Measurements from ENCODE around the gene USF2. TPM values are rescaled to one million over a fixed set of nuclear protein-coding genes. Genes with fewer than 3 reads are reported as not detected.

The USF2 gene
- total RNA-seq, 4 donors from 2014 or later = 98.9 to 133 (median 126) TPM

DNA sequence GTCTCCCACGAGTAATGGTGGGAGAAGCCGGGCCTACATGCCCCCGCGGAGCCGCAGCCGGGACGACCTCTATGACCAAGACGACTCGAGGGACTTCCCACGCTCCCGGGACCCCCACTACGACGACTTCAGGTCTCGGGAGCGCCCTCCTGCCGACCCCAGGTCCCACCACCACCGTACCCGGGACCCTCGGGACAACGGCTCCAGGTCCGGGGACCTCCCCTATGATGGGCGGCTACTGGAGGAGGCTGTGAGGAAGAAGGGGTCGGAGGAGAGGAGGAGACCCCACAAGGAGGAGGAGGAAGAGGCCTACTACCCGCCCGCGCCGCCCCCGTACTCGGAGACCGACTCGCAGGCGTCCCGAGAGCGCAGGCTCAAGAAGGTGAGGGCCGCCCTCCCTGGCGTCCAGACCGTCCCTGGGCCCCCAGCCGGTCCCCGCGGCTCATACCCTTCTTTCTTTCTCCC, 1.4 kb upstream of the USF2 start:
- Histone ChIP-seq H3K4me1 (peaks cover 21 to 39% of the 10 kb centered on the region in 2 donors), H3K36me3 (peaks cover 12 to 21% of the 10 kb centered on the region in 2 donors), H3K4me3 (replicated peaks in 1 of 3) (peak overlapping the region; percentile 68 to 100 (median 86)), H3K9me3 (no peaks in the 10 kb centered on the region), H3K27ac (peak overlapping the region; percentile 91 to 97 (median 95)), H3K27me3 (no peaks in the 10 kb centered on the region)
- 0 to 1% methylated on average over 7 to 17 of the region's 40 CpGs for WGBS, 2 donors
- no peak for TF ChIP-seq POLR2A (IDR thresholded peaks at IDR 0.05)
- TF ChIP-seq, protein P1, sequence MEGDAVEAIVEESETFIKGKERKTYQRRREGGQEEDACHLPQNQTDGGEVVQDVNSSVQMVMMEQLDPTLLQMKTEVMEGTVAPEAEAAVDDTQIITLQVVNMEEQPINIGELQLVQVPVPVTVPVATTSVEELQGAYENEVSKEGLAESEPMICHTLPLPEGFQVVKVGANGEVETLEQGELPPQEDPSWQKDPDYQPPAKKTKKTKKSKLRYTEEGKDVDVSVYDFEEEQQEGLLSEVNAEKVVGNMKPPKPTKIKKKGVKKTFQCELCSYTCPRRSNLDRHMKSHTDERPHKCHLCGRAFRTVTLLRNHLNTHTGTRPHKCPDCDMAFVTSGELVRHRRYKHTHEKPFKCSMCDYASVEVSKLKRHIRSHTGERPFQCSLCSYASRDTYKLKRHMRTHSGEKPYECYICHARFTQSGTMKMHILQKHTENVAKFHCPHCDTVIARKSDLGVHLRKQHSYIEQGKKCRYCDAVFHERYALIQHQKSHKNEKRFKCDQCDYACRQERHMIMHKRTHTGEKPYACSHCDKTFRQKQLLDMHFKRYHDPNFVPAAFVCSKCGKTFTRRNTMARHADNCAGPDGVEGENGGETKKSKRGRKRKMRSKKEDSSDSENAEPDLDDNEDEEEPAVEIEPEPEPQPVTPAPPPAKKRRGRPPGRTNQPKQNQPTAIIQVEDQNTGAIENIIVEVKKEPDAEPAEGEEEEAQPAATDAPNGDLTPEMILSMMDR (IDR thresholded peaks at IDR 0.05) = no peak
- intact Hi-C loops (cut with DNase I) = loop anchor here (2.0 kb wide), 1 partner anchor 19 kb away; the partner anchor contains the start of gene LSR
- DNase-seq = peak; percentile 54 to 60

DNA sequence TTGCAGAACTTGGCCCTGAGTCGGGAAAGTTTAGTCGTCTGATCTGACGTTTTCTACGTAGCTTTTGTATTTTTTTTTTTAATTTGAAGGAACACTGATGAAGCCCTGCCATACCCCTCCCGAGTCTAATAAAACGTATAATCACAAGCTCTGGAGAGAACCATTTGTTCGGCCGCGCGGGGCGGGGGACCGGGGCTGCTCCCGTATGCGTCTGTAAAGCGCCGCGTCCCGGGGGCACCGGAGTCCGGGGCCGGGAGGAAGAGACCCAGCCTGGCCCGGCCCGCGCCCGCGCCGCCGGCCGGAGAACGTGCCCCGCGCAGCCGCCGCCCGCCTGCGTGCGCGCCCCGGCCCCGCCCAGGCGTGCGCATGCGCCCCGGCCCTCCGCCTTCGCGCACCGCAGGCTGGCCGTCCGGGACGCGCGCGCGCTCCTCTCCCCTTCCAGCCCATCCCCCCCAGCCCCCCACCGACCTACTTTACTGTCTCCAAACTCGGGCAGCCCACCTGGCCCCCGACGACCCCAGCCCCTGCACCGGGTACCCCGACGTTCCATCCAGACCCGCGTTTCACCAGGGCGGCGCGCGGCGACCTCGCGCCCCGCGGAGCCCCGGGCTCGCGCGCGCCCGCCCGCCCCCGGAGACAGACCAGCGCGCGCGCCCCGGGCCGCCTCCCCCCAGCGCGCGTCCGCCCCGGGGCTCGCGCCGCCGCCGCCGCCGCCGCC, 785 bp upstream of the USF2 start:
- H3K27me3 ChIP-seq = no peaks in the 10 kb centered on the region
- DNase-seq = peak; percentile 72
- peak overlapping the region; percentile 91 to 97 (median 95) for H3K27ac ChIP-seq
- no peaks in the 10 kb centered on the region for H3K9me3 ChIP-seq
- intact Hi-C loops (cut with DNase I) = loop anchor here (2.0 kb wide), 1 partner anchor 19 kb away; the partner anchor contains the start of gene LSR
- H3K4me1 ChIP-seq = peaks cover 19 to 37% of the 10 kb centered on the region in 2 donors
- H3K36me3 ChIP-seq = peaks cover 12 to 21% of the 10 kb centered on the region in 2 donors
- TF ChIP-seq, protein P1 (IDR thresholded peaks at IDR 0.05) = no peak
- TF ChIP-seq POLR2A (IDR thresholded peaks at IDR 0.05) = peak; percentile 50 to 77
- H3K4me3 ChIP-seq (replicated peaks in 1 of 3) = peak overlapping the region; percentile 68 to 100 (median 86)
- WGBS, 2 donors = 0 to 4% methylated on average over 14 of the region's 100 CpGs

DNA sequence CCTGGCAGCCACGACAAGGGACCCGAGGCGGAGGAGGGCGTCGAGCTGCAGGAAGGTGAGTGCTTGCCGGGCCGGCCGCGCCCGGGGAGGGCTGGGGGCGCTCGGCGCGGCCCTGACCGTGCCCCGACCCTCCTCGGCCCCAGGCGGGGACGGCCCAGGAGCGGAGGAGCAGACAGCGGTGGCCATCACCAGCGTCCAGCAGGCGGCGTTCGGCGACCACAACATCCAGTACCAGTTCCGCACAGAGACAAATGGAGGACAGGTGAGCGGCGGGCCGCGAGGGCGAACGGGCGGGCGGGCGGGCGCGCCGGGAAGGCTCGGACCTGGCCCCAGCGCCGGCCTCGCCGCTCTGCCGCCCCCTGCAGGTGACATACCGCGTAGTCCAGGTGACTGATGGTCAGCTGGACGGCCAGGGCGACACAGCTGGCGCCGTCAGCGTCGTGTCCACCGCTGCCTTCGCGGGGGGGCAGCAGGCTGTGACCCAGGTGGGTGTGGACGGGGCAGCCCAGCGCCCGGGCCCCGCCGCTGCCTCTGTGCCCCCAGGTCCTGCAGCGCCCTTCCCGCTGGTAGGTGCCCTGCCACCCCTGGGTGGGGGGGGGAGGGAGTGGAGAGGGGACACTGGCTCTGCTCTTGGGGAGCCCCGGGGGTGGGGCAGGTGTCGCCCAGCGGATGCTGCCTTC, 816 bp downstream of the USF2 start:
- 2 to 3% methylated on average over 3 to 11 of the region's 66 CpGs for WGBS, 2 donors
- Histone ChIP-seq H3K27ac (peak overlapping the region; percentile 87 to 94 (median 91)), H3K27me3 (no peaks in the 10 kb centered on the region), H3K4me3 (replicated peaks in 1 of 3) (peak overlapping the region in 1 of 3 donors; percentile 68), H3K4me1 (peaks cover 19 to 34% of the 10 kb centered on the region in 2 donors), H3K9me3 (no peaks in the 10 kb centered on the region), H3K36me3 (peaks cover 20 to 33% of the 10 kb centered on the region in 2 donors)
- peak; percentile 91 for DNase-seq
- intact Hi-C loops (cut with DNase I) = loop anchor here (10.0 kb wide), 1 partner anchor 335 kb away; no protein-coding TSS in a partner anchor
- TF ChIP-seq POLR2A (IDR thresholded peaks at IDR 0.05) = peak in 1 of 2 donors; percentile 34
- TF ChIP-seq, protein P1 (IDR thresholded peaks at IDR 0.05) = peak; percentile 21 to 95 (median 66)

DNA sequence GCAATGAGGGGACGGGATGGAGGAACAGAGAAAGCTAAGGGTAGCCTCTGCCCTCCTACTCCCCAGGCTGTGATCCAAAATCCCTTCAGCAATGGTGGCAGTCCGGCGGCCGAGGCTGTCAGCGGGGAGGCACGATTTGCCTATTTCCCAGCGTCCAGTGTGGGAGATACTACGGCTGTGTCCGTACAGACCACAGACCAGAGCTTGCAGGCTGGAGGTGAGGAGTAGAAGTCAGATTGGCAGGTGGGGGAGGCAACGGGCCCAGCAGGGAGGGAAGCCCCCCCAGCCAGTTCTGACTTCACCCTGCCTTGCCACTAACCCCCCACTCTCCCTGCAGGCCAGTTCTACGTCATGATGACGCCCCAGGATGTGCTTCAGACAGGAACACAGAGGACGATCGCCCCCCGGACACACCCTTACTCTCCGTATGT, 1.6 kb downstream of the USF2 start:
- WGBS, 2 donors = 85 to 90% methylated on average over 16 of the region's 16 CpGs
- no peaks in the 10 kb centered on the region for H3K9me3 ChIP-seq
- peaks cover 14 to 26% of the 10 kb centered on the region in 2 donors for H3K4me1 ChIP-seq
- intact Hi-C loops (cut with DNase I) = loop anchor here (10.0 kb wide), 1 partner anchor 334 kb away; no protein-coding TSS in a partner anchor
- TF ChIP-seq POLR2A (IDR thresholded peaks at IDR 0.05) = no peak
- TF ChIP-seq, protein P1 (IDR thresholded peaks at IDR 0.05) = no peak
- no peak for DNase-seq
- peak overlapping the region in 2 of 3 donors; percentile 87 to 91 for H3K27ac ChIP-seq
- no peaks in the 10 kb centered on the region for H3K27me3 ChIP-seq
- H3K4me3 ChIP-seq (replicated peaks in 1 of 3) = no peak overlapping the region
- peaks cover 20 to 33% of the 10 kb centered on the region in 2 donors for H3K36me3 ChIP-seq

All from thyroid gland (tissue), 4 donors.